ENCODE data around the gene PLK3. TPM values are rescaled to one million over a fixed set of nuclear protein-coding genes. Genes with fewer than 3 reads are reported as not detected.
A peak's percentile ranks its signal among the peaks of the same experiment; 100 is the strongest.

Gene PLK3
- total and polyA plus RNA-seq, 9 of the 15 experiments (the other 6 are each of a cell fraction or from before 2014, with no cell fraction given), result 0.52 to 22.7 (median 11.0) TPM

DNA sequence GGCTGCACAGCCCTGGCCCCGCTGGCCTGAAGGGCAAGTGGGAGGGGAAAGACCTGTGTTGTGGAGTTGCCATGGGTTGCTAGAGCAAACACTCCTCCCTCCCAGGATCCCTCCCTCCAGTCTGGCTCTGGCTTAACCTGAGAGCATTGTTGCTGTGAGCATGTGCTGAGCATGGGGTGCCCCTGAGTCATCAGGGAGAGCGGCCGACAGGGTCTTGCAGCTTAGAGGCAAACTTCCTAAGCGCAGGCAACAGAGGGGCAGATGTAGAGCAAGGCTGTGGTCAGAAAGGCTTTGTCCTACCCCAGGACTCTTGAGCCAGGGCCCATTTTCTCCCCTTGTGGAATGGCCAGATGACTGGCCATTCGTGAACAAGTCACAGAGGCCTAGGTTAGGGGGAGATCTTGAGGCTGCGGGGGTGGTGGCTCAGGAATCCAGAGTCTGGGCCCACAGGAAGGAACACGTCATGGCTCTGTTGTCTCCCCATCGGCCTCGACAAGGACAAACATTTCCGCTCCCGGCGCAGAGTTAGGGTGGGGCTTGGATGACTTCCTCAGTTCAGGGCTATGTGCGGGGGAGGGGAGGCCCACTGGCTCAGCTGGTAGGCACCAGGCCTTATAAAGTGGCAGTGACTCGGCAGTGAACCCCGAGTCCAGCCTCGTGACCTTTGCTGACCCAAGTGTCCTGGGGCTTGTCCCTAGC lies 7.3 kb downstream of the PLK3 start (continued):
- TF ChIP-seq, protein P1, sequence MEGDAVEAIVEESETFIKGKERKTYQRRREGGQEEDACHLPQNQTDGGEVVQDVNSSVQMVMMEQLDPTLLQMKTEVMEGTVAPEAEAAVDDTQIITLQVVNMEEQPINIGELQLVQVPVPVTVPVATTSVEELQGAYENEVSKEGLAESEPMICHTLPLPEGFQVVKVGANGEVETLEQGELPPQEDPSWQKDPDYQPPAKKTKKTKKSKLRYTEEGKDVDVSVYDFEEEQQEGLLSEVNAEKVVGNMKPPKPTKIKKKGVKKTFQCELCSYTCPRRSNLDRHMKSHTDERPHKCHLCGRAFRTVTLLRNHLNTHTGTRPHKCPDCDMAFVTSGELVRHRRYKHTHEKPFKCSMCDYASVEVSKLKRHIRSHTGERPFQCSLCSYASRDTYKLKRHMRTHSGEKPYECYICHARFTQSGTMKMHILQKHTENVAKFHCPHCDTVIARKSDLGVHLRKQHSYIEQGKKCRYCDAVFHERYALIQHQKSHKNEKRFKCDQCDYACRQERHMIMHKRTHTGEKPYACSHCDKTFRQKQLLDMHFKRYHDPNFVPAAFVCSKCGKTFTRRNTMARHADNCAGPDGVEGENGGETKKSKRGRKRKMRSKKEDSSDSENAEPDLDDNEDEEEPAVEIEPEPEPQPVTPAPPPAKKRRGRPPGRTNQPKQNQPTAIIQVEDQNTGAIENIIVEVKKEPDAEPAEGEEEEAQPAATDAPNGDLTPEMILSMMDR (IDR thresholded peaks at IDR 0.05 in 2 of 3, conservative IDR thresholded peaks at IDR 0.05 in 1 of 3; ENCODE audit: insufficient read depth in 2 of 3, low read depth in 1 of 3, low read length in 3 of 3), result peak in 1 of 3 experiments; percentile 0; a peak in 1 of 6 replicates
- TF ChIP-seq ZNF592 (IDR thresholded peaks at IDR 0.05) (peak; percentile 100), DDX20 (tag; IDR thresholded peaks at IDR 0.05; ENCODE audit: low read depth) (peak; percentile 51; the same call in 1 of the 2 replicates), ZNF263 (CRISPR knock-in tag; IDR thresholded peaks at IDR 0.05; ENCODE audit: borderline replicate concordance) (no peak; the same call in 1 of the 2 replicates), TFAM (CRISPR knock-in tag; conservative IDR thresholded peaks at IDR 0.05) (no peak), HMGN3 (IDR thresholded peaks at IDR 0.05; ENCODE audit: borderline replicate concordance, extremely low read depth, insufficient read length, low read depth, low read length) (peak; percentile 68), TSHZ1 (CRISPR knock-in tag; IDR thresholded peaks at IDR 0.05) (peak; percentile 66), YY1 (IDR thresholded peaks at IDR 0.05; ENCODE audit: borderline replicate concordance in 1 of 3, control insufficient read depth in 1 of 3, extremely low read depth in 1 of 3, insufficient read depth in 3 of 3, insufficient read length in 1 of 3, insufficient replicate concordance in 2 of 3, low read depth in 1 of 3, low read length in 2 of 3) (peak in 2 of 3 experiments; percentile 31 to 53), PHF20 (IDR thresholded peaks at IDR 0.05; ENCODE audit: partially characterized antibody) (peak; percentile 38), KLF13 (tag; IDR thresholded peaks at IDR 0.05; ENCODE audit: borderline replicate concordance, low read depth) (peak; percentile 94), ZNF212 (CRISPR knock-in tag; IDR thresholded peaks at IDR 0.05) (no peak), LCOR (CRISPR knock-in tag; IDR thresholded peaks at IDR 0.05) (peak; percentile 98), GATAD2B (IDR thresholded peaks at IDR 0.05; ENCODE audit: borderline replicate concordance) (peak; percentile 85; the same call in 1 of the 2 replicates)
- TF ChIP-seq, protein P2, sequence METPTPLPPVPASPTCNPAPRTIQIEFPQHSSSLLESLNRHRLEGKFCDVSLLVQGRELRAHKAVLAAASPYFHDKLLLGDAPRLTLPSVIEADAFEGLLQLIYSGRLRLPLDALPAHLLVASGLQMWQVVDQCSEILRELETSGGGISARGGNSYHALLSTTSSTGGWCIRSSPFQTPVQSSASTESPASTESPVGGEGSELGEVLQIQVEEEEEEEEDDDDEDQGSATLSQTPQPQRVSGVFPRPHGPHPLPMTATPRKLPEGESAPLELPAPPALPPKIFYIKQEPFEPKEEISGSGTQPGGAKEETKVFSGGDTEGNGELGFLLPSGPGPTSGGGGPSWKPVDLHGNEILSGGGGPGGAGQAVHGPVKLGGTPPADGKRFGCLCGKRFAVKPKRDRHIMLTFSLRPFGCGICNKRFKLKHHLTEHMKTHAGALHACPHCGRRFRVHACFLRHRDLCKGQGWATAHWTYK (CRISPR knock-in tag; IDR thresholded peaks at IDR 0.05), result peak; percentile 73
